GM12873 (cell line): ENCODE measurements around the gene PGF.

Source experiments
- TF ChIP-seq, protein P1 (sequence below): IDR thresholded peaks from 2 replicates; pipeline ENCODE4 v1.5.1; 2012; ENCODE audit warnings: low read depth, mild to moderate bottlenecking, moderate library complexity, low read length, control low read depth; ENCODE audit not compliant: insufficient read depth; ENCODE audit errors: missing control alignments

PGF gene

DNA sequence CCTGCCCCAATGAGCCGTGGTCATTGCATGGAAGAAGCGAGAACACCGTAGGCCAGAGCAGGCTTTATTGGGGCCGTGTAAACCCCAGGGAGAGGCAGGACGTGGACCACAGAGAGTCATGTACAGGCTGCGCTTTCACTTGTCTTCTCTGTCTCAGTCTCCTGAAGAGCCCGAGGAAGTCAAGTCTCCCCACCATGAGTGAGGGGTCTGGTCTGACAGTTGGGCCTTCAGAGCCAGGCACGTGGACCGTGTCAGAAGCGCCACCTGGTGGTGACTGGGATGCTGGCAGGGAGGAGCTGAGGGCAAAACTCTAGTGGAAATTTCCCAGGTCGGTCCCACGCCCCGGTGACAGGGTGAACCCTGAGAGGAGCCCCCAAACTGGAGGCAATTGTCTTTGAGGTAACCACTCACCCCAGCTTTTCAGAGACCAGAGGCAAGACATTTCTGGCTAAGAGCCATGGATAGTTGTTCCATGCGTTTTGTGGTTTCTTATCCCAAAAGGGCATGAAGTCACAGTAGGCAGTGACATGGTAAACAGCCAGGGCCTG, 49.7 kb downstream of the PGF start:
- TF ChIP-seq, protein P1, sequence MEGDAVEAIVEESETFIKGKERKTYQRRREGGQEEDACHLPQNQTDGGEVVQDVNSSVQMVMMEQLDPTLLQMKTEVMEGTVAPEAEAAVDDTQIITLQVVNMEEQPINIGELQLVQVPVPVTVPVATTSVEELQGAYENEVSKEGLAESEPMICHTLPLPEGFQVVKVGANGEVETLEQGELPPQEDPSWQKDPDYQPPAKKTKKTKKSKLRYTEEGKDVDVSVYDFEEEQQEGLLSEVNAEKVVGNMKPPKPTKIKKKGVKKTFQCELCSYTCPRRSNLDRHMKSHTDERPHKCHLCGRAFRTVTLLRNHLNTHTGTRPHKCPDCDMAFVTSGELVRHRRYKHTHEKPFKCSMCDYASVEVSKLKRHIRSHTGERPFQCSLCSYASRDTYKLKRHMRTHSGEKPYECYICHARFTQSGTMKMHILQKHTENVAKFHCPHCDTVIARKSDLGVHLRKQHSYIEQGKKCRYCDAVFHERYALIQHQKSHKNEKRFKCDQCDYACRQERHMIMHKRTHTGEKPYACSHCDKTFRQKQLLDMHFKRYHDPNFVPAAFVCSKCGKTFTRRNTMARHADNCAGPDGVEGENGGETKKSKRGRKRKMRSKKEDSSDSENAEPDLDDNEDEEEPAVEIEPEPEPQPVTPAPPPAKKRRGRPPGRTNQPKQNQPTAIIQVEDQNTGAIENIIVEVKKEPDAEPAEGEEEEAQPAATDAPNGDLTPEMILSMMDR = peak; percentile 96

DNA sequence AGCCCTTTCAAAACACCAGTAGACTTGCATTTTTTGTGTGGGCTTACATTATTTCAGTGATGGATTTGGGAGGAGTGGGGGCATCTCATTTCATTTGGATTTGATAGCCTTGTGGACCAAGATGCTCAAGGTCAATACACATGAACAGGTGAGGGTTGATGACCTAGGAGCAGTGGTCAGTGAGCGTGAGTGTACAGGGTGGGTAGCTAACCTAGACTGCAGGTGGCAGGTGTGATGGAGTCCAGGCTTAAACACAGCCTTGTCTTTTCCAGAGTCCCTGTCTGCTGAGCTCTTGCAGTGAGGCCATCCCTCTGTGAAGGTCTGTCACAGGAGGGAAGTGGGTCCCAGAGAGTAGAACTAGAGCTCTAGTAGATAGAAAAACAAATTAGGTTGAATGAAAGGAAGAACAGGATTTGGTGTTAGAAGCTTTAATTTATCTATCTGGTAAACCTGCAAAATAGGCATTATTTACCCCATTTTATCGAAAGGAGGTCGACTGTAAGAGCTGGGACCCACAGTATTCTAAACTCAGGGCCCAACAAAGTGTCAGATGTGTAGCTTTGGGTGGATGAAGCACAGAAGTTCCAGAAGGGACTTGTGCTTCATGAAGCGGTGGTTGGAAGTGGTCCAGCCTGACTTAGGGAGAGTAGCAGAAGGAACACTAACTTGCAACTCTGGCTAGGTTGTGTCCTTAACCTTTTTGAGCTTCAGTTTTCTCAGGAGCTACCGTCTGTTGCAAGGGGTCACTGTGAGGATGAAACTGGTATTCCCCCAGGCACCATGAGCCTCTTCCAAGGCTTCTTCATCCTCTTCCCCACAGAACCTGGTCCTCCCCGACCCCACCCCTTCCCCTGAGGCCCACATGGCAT, 50.5 kb downstream of the PGF start:
- TF ChIP-seq, protein P1 = no peak

DNA sequence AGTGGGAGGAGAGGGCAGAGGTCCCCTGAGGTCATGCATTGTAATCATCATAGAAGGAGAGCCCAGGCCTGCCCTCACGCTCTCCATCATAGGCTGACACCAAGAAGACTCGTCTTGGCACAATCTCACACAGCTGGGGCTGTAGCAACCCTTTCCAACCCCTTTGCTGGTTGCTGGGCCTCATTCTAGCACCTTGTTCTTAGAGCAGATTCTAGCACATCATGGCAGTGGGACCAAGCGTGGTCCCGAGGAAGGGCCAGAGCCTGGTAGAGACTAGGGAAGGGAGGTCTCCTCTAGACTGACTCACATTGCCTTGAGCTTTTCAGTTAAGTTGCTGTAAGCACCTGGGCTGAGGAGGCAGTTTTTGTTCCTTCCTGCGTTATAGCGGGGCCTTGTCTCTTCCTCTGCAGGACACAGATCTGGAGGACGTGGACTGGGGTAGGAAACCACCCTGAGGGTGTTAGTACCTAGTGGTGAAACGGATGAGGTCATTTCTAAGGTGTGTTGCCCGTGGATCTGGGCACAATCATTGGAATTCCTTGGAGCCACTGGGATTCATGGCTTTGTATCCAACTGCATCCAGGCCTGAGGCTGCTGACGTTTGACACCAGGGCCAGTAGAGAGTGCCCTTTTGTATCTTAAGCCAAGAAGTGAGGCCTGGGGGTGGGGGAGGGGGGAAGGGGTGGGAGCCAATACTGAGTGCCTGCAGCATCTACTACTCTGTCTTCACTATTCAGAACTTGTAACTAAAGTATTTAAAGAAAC, 52.3 kb downstream of the PGF start:
- TF ChIP-seq, protein P1 = no peak

DNA sequence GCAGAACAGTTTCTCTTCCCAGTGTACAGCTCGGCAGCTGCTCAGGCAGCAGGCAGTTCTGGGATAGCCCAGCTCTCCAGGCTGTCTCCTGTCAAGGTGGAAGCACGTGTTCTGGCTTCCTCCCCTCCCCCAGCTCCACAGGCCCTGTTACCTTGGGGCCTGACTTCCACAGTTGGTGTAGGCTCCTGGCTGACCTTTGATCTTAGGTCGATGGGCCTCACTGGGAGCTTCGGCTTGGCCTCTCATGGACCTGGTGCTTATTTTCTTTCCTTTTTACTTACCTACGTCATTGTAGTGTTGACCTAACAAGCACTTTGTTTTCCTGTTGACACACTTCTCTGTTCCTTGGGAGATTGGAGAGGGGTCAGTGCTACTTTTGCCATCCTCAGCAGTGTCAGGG, 56.7 kb downstream of the PGF start:
- TF ChIP-seq, protein P1 = no peak

DNA sequence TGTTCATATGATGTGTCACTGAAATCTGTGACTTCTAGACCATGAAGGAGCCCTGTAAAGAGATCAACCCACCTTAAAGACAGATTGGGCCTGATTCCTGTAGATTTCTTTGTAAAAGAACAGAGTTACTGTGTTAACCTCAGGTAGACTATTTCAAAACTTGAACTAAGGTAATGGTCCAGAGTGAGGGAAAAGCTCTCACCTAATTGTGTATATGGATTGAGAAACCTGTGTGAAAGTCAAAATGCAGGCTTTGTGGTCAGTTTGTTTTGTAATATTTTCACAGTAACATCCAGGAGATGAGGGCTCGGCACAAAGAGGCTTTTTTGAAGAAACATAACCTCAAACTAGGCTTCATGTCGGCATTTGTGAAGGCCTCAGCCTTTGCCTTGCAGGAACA, 57.3 kb downstream of the PGF start:
- TF ChIP-seq, protein P1 = no peak

DNA sequence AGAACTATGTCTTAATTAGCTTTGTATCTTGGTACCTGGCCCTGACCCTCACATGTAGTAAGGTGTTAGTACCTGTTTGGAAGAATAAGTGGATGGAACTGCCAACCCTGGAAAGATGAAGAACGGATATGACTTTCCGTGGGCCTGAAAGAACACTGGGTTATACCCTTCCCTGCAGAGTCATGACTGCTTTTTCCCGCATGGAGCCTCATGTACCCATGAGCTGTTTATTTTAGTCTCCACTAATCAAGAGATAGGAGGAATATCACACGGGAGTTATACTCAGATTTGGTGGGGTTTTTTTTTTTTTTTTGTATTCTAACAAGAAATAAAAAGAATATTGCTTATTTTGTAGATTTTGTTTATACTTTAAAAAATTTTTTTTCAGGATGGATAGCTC, 57.8 kb downstream of the PGF start:
- TF ChIP-seq, protein P1 = no peak

DNA sequence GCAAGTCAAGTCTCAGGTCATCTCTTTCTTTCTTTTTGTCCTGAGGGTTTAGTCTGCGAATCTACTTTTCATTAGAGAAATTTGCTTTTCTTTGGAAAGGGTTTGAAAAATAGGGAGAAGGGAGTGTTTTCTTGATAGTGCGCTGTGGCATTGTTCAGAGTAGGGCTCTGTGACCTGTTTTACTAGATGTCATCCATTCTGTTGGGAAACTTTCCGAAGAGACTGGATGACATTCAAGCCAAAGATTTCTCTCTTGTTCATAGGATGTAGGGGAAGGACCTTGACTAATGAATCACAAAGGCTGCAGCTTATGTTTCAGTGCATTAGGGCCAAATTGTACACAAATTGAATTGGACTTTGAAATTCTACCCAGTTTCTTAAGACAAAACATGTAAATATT, 59.0 kb downstream of the PGF start:
- TF ChIP-seq, protein P1 = no peak
